HEK293 (cell line): ENCODE data around the gene UTP15.

Experiments
- CTCF ChIA-PET: fragments of 350-600 bp; formaldehyde crosslinking; extraction: SDS; loops from one replicate; lab custom pipeline; 2021; ENCODE audit warnings: antibody characterized with exemption; lab: Yijun Ruan, JAX
- POLR2A ChIA-PET: fragments of 300-600 bp; formaldehyde crosslinking; extraction: SDS; loops from one replicate; lab custom pipeline; 2020; ENCODE audit warnings: antibody characterized with exemption, inconsistent platforms; lab: Yijun Ruan, JAX
- H3K27ac ChIP-seq: fragments of 200-500 bp; sonication (Bioruptor generic); 2 replicates; pipeline ENCODE4 v1.5.1; 2014; ENCODE audit warnings: low read depth, low read length, control low read depth, inconsistent platforms; ENCODE audit errors: extremely low read depth
- H3K36me3 ChIP-seq, 2 experiments: fragments of 200-500 bp in 1 of 2; sonication (Bioruptor generic) in 1 of 2; 1 replicate in 1 of 2; 2 replicates in 1 of 2; pipeline ENCODE4 v1.5.1; 2014 to 2017; ENCODE audit warnings: inconsistent platforms in 2 of 2, low read length in 2 of 2; ENCODE audit not compliant: control insufficient read depth in 2 of 2, insufficient read depth in 1 of 2
- H3K4me1 ChIP-seq: fragments of 200-500 bp; sonication (Bioruptor generic); 2 replicates; pipeline ENCODE4 v1.5.1; 2014; ENCODE audit warnings: mild to moderate bottlenecking, low read length, inconsistent platforms; ENCODE audit not compliant: control insufficient read depth, insufficient read depth
- H3K4me3 ChIP-seq: 2 replicates; pipeline ENCODE4 v1.5.1; 2011; ENCODE audit warnings: low read depth, mild to moderate bottlenecking, control low read depth, low read length, moderate library complexity
- H3K9me3 ChIP-seq: fragments of 200-500 bp; sonication (Bioruptor generic); 2 replicates; pipeline ENCODE4 v1.5.1; 2014; ENCODE audit warnings: low read depth, low read length, inconsistent platforms; ENCODE audit not compliant: control insufficient read depth, insufficient read depth
- EGR2 ChIP-seq: fragments of 450-650 bp; formaldehyde crosslinking; IDR thresholded peaks from 2 replicates; pipeline ENCODE4 v1.5.1; 2016; ENCODE audit warnings: low read depth, missing biosample characterization, missing genetic modification characterization
- GFI1B ChIP-seq: fragments of 450-650 bp; formaldehyde crosslinking; IDR thresholded peaks from 2 replicates; pipeline ENCODE4 v1.5.1; 2016; ENCODE audit warnings: missing biosample characterization, missing genetic modification characterization
- GLI2 ChIP-seq: fragments of 450-650 bp; formaldehyde crosslinking; IDR thresholded peaks from 2 replicates; pipeline ENCODE4; 2017; ENCODE audit warnings: missing biosample characterization, missing genetic modification characterization, low read depth, borderline replicate concordance
- KLF9 ChIP-seq: fragments of 450-650 bp; formaldehyde crosslinking; IDR thresholded peaks from 2 replicates; pipeline ENCODE4 v1.5.1; 2016; ENCODE audit warnings: missing biosample characterization, missing genetic modification characterization, low read depth
- OVOL3 ChIP-seq: fragments of 450-650 bp; formaldehyde crosslinking; IDR thresholded peaks from 2 replicates; pipeline ENCODE4 v1.5.1; 2016; ENCODE audit warnings: missing biosample characterization, missing genetic modification characterization
- SP7 ChIP-seq: fragments of 450-650 bp; formaldehyde crosslinking; IDR thresholded peaks from 2 replicates; pipeline ENCODE4 v1.5.1; 2016; ENCODE audit warnings: missing biosample characterization, missing genetic modification characterization
- WT1 ChIP-seq: fragments of 450-650 bp; formaldehyde crosslinking; IDR thresholded peaks from 2 replicates; pipeline ENCODE4 v1.5.1; 2016; ENCODE audit warnings: missing biosample characterization, missing genetic modification characterization
- ZBTB20 ChIP-seq: fragments of 450-650 bp; formaldehyde crosslinking; IDR thresholded peaks from 2 replicates; pipeline ENCODE4 v1.5.1; 2016; ENCODE audit warnings: missing biosample characterization, missing genetic modification characterization
- ZBTB49 ChIP-seq: fragments of 450-650 bp; formaldehyde crosslinking; IDR thresholded peaks from 2 replicates; pipeline ENCODE4 v1.5.1; 2016; ENCODE audit warnings: missing biosample characterization, missing genetic modification characterization, low read depth
- ZIC2 ChIP-seq: fragments of 450-650 bp; formaldehyde crosslinking; IDR thresholded peaks from 2 replicates; pipeline ENCODE4 v1.5.1; 2016; ENCODE audit warnings: missing biosample characterization, missing genetic modification characterization
- ZNF132 ChIP-seq: fragments of 450-650 bp; formaldehyde crosslinking; IDR thresholded peaks from 2 replicates; pipeline ENCODE4 v1.5.1; 2017; ENCODE audit warnings: missing biosample characterization, missing genetic modification characterization, borderline replicate concordance
- ZNF169 ChIP-seq: fragments of 450-650 bp; formaldehyde crosslinking; IDR thresholded peaks from 2 replicates; pipeline ENCODE4 v1.5.1; 2016; ENCODE audit warnings: missing biosample characterization, missing genetic modification characterization
- ZNF184 ChIP-seq: fragments of 450-650 bp; IDR thresholded peaks from 2 replicates; pipeline ENCODE4 v1.5.1; 2018; ENCODE audit warnings: missing biosample characterization, mild to moderate bottlenecking, missing genetic modification characterization
- ZNF26 ChIP-seq: fragments of 450-650 bp; formaldehyde crosslinking; IDR thresholded peaks from 2 replicates; pipeline ENCODE4 v1.5.1; 2016; ENCODE audit warnings: missing biosample characterization, missing genetic modification characterization
- ZNF426 ChIP-seq: fragments of 450-650 bp; formaldehyde crosslinking; IDR thresholded peaks from 2 replicates; pipeline ENCODE4 v1.5.1; 2017; ENCODE audit warnings: missing biosample characterization, missing genetic modification characterization, mild to moderate bottlenecking, inconsistent platforms, moderate library complexity
- ZNF433 ChIP-seq: fragments of 450-650 bp; formaldehyde crosslinking; IDR thresholded peaks from 2 replicates; pipeline ENCODE4 v1.5.1; 2016; ENCODE audit warnings: missing biosample characterization, missing genetic modification characterization, low read depth
- ZNF473 ChIP-seq: fragments of 450-650 bp; formaldehyde crosslinking; IDR thresholded peaks from 2 replicates; pipeline ENCODE4 v1.5.1; 2017; ENCODE audit warnings: missing biosample characterization, missing genetic modification characterization
- ZNF518A ChIP-seq: fragments of 450-650 bp; formaldehyde crosslinking; conservative IDR thresholded peaks from 2 replicates; pipeline ENCODE4 v1.5.1; 2016; ENCODE audit warnings: low read depth, missing biosample characterization, missing genetic modification characterization
- ZNF585B ChIP-seq: fragments of 450-650 bp; formaldehyde crosslinking; IDR thresholded peaks from 2 replicates; pipeline ENCODE4 v1.5.1; 2016; ENCODE audit warnings: missing biosample characterization, missing genetic modification characterization
- ZNF658 ChIP-seq: fragments of 450-650 bp; formaldehyde crosslinking; IDR thresholded peaks from 2 replicates; pipeline ENCODE4; 2016; ENCODE audit warnings: missing biosample characterization, missing genetic modification characterization
- ZSCAN4 ChIP-seq: fragments of 450-650 bp; formaldehyde crosslinking; IDR thresholded peaks from 2 replicates; pipeline ENCODE4 v1.5.1; 2017; ENCODE audit warnings: missing biosample characterization, missing genetic modification characterization

Gene UTP15

GRCh38 chr5:73607228-73607627 is 41.7 kb downstream of the UTP15 start (continued):
- TF ChIP-seq ZNF518A (no peak), ZSCAN4 (tag by site-specific recombination) (no peak), OVOL3 (tag by site-specific recombination) (no peak)
- TF ChIP-seq, all 188 proteins: peak for 0

- no peaks in the 10 kb centered on the region for H3K4me1 ChIP-seq
- POLR2A ChIA-PET = no interaction called here
- H3K27ac ChIP-seq = no peak overlapping the region
- no peak overlapping the region for H3K4me3 ChIP-seq
- CTCF ChIA-PET = interaction anchor here (0.7 to 1.1 kb wide), 2 partner anchors 17 to 94 kb away, joined by 3 read pairs; no protein-coding TSS in a partner anchor
- no peak for TF ChIP-seq EGR2
- TF ChIP-seq ZBTB20 (tag by site-specific recombination) = no peak
- TF ChIP-seq ZBTB49 (tag by site-specific recombination) = no peak
- TF ChIP-seq ZNF184 (tag by site-specific recombination) = no peak
- H3K9me3 ChIP-seq = no peaks in the 10 kb centered on the region
- H3K36me3 ChIP-seq = no peaks in the 10 kb centered on the region
Measured at GRCh38 chr5:73612799-73613198, 47.3 kb downstream of the UTP15 start.

GRCh38 chr5:73615085-73615484 is 49.5 kb downstream of the UTP15 start:
- H3K4me3 ChIP-seq = no peak overlapping the region
- CTCF ChIA-PET = no interaction called here
- H3K4me1 ChIP-seq = no peaks in the 10 kb centered on the region
- TF ChIP-seq ZNF585B (tag by site-specific recombination) = no peak
- no peak for TF ChIP-seq KLF9 (tag by site-specific recombination)
- TF ChIP-seq SP7 = no peak
- TF ChIP-seq GFI1B = no peak
- TF ChIP-seq GLI2 (tag by site-specific recombination) = no peak
- TF ChIP-seq ZNF132 (tag by site-specific recombination) = no peak
- TF ChIP-seq ZNF426 = no peak
- no peak for TF ChIP-seq ZNF658 (tag by site-specific recombination)
- no peak for TF ChIP-seq ZNF169 (tag by site-specific recombination)
- no peak for TF ChIP-seq ZIC2 (tag by site-specific recombination)
- TF ChIP-seq WT1 (tag by site-specific recombination) = no peak
- TF ChIP-seq EGR2 = no peak
- TF ChIP-seq ZNF473 (tag by site-specific recombination) = no peak
- TF ChIP-seq ZNF433 = no peak
- no peak for TF ChIP-seq ZNF26 (tag by site-specific recombination)
- POLR2A ChIA-PET = no interaction called here
- H3K9me3 ChIP-seq = no peaks in the 10 kb centered on the region
- H3K36me3 ChIP-seq = no peaks in the 10 kb centered on the region
- H3K27ac ChIP-seq = no peak overlapping the region
